ENCODE measurements around the gene ANKRD44. TPM values are rescaled to one million over a fixed set of nuclear protein-coding genes. Genes with fewer than 3 reads are reported as not detected.

Gene ANKRD44
- total RNA-seq, 1 donor from 2014 or later, result 4.3 TPM

DNA sequence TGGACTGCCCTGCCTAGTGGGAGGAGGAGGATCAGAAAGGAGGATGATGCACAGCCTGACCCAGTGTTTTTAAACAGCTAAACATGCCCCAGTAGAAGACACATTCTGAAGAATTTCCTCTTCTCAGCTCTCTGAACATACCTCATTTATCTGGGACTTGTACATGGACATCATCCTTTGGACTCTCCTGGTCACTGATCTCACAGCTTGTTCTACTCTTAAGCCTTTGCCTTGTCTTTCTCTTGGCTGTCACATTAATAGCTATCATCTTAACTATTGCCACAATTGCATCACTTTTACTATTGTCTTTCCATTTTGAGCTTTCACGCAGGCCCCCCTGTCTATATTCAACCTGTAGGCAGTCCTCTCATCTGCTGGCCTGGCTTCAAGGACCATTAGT is 342.1 kb downstream of the ANKRD44 start:
- DNase-seq (ENCODE audit: low read depth), result no peak
- Histone ChIP-seq H3K27me3 (ENCODE audit: control insufficient read depth, insufficient read depth, low read length) (no peaks in the 10 kb centered on the region), H3K4me3 (ENCODE audit: low read depth, low read length) (no peak overlapping the region), H3K36me3 (ENCODE audit: control insufficient read depth, insufficient read depth, low read length) (no peaks in the 10 kb centered on the region)
- TF ChIP-seq CTCF (IDR thresholded peaks at IDR 0.05; ENCODE audit: insufficient read depth, low read length, poor library complexity, severe bottlenecking), result no peak

DNA sequence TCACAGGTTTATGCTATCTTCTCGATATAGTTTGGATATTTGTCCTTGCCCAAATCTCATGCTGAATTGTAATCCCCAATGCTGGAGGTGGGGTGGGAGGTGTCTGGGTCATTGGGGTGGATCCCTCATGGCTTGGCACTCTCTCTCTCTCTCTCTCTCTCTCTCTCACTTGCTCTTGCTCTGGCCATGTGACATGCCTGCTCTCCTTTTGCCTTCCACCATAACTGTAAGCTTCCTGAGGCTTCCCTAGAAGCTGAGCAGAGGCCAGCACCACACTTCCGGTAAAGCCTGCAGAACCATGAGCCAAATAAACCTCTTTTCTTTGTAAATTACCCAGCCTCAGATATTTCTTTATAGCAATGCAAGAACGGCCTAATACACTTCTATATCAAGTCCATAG is 342.8 kb downstream of the ANKRD44 start:
- no peaks in the 10 kb centered on the region for H3K27me3 ChIP-seq (ENCODE audit: control insufficient read depth, insufficient read depth, low read length)
- no peak for DNase-seq (ENCODE audit: low read depth)
- TF ChIP-seq CTCF (IDR thresholded peaks at IDR 0.05; ENCODE audit: insufficient read depth, low read length, poor library complexity, severe bottlenecking), result no peak
- no peaks in the 10 kb centered on the region for H3K36me3 ChIP-seq (ENCODE audit: control insufficient read depth, insufficient read depth, low read length)
- H3K4me3 ChIP-seq (ENCODE audit: low read depth, low read length), result no peak overlapping the region

DNA sequence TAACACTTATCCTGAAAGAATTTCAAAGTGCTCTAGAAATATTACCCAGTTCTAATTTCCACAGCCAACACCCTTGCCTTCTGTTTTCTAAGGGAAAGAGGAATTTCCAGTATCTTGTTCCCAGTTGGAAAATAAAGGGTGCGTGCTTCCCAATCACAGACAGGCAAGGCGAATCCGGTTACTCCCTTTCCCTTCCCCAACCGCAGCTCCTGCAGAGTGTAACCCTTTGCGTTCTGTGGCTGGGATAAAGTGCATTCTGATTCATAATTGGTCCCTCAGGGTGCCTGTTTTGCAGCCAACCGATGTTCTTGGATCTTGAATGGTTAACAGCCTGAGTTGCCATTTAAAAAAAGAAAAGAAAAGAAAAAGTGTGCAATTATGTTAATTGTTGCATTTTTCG is 343.5 kb downstream of the ANKRD44 start:
- DNase-seq (ENCODE audit: low read depth), result no peak
- TF ChIP-seq CTCF (IDR thresholded peaks at IDR 0.05; ENCODE audit: insufficient read depth, low read length, poor library complexity, severe bottlenecking), result no peak
- H3K27me3 ChIP-seq (ENCODE audit: control insufficient read depth, insufficient read depth, low read length), result no peaks in the 10 kb centered on the region
- H3K36me3 ChIP-seq (ENCODE audit: control insufficient read depth, insufficient read depth, low read length), result no peaks in the 10 kb centered on the region
- no peak overlapping the region for H3K4me3 ChIP-seq (ENCODE audit: low read depth, low read length)

DNA sequence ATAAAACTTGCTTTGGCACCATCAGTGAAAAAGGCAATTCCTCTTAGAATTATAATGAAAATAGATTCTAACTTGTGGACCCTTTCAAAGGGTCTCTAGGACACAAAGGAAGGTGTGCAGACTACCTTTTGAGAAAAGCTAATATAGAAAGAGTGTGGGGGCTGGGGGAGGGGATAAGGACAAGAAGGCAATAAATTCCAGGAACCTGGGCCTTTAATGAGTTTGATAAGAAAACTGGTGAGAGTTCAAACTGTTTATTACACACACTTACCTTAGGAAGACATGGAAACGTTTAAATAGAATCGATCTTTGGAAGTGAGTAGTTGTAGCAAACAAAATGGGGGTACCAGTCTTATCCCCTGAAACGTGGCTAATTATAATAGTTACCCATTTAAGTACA is 344.5 kb downstream of the ANKRD44 start:
- no peak overlapping the region for H3K4me3 ChIP-seq (ENCODE audit: low read depth, low read length)
- no peaks in the 10 kb centered on the region for H3K27me3 ChIP-seq (ENCODE audit: control insufficient read depth, insufficient read depth, low read length)
- no peak for DNase-seq (ENCODE audit: low read depth)
- no peak for TF ChIP-seq CTCF (IDR thresholded peaks at IDR 0.05; ENCODE audit: insufficient read depth, low read length, poor library complexity, severe bottlenecking)
- no peaks in the 10 kb centered on the region for H3K36me3 ChIP-seq (ENCODE audit: control insufficient read depth, insufficient read depth, low read length)

DNA sequence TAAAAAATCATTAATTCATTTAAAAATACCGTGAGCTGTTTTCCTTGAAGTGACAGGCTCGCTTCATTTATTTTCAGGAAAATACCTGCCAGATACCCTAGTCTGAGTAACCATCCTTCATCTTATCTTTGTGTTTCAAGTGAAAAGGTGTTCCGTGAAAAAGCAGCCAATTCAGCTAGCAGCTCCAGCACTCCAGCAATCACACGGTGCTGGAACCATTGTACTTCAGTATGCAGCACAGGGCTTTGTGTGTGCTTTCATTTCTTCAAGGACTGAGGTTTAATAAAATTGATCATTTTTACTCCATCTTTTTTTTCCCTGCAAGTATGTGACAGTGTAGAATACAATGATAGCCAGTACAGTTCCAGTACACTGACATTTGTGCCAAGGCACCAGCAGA is 344.9 kb downstream of the ANKRD44 start:
- no peak for DNase-seq (ENCODE audit: low read depth)
- no peak for TF ChIP-seq CTCF (IDR thresholded peaks at IDR 0.05; ENCODE audit: insufficient read depth, low read length, poor library complexity, severe bottlenecking)
- H3K4me3 ChIP-seq (ENCODE audit: low read depth, low read length), result no peak overlapping the region
- H3K36me3 ChIP-seq (ENCODE audit: control insufficient read depth, insufficient read depth, low read length), result no peaks in the 10 kb centered on the region
- no peaks in the 10 kb centered on the region for H3K27me3 ChIP-seq (ENCODE audit: control insufficient read depth, insufficient read depth, low read length)

GRCh38 chr2:196963961-196964360 is 346.6 kb downstream of the ANKRD44 start:
- Histone ChIP-seq H3K4me3 (ENCODE audit: low read depth, low read length) (no peak overlapping the region), H3K36me3 (ENCODE audit: control insufficient read depth, insufficient read depth, low read length) (no peaks in the 10 kb centered on the region), H3K27me3 (ENCODE audit: control insufficient read depth, insufficient read depth, low read length) (no peaks in the 10 kb centered on the region)
- TF ChIP-seq CTCF (IDR thresholded peaks at IDR 0.05; ENCODE audit: insufficient read depth, low read length, poor library complexity, severe bottlenecking), result no peak
- no peak for DNase-seq (ENCODE audit: low read depth)

All from kidney epithelial cell (primary cell).